C1 segment of cervical spinal cord (tissue), 14 donors: ENCODE data around the gene ZFY.
"Not testable (repeated sequence)": the region's sequence is repeated elsewhere in the genome, so short reads cannot be mapped to it uniquely, and the experiment has no call there.

Source experiments
- DNase-seq, 14 donors: peaks; one replicate each; lab custom pipeline; 2025; lab: John Stamatoyannopoulos, UW

The ZFY gene

DNA sequence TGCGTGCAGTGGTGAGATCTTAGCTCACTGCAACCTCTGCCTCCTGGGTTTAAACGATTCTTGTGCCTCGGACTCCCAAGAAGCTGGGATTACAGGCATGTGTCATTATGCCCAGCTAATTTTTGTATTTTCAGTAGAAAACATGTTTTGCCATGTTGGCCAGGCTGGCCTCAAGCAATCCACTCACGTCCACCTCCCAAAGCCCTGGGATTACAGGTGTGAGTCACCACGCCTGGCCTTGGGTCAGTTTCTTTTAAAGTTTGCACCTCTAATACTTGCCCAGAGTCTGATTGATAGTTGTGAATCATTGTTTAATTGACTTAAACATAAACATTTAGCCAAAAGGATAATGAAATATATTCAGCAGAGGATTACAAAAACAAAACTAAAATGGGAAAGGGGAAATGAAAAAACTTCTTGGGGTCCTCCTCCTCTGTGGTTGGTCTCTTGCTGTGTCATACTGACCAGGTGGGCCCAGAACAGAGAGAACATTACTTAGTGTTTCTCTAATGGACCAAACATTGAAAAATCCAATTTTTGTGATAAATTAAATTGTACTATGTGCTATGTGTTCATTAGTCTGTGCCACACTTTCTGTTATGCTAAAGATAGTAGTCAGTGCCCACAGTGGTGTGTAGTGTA is 38.0 kb downstream of the ZFY start:
- no peak for DNase-seq

- no peak for DNase-seq
Observed at GRCh38 chrY:2979283-2979682, 44.1 kb downstream of the ZFY start.

- no peak for DNase-seq
Observed at GRCh38 chrY:2984491-2984890, 49.3 kb downstream of the ZFY start.

DNA sequence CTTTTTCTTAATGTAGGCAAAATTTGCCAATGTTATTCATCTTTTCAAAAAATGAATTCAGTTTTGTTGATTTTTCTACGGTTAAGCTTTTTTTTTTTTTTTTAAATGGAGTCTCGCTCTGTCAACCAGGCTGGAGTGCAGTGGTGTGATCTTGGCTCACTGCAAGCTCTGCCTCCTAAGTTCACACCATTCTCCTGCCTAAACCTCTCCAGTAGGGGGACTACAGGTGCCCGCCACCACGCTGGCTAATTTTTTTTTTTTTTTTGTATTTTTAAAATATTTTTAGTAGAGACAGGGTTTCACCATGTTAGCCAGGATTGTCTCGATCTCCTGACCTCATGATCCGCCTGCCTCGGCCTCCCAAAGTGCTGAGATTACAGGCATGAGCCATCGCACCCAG is 52.0 kb downstream of the ZFY start:
- not testable (repeated sequence) for DNase-seq

- not testable (repeated sequence) for DNase-seq
Observed at GRCh38 chrY:2997369-2997768, 62.2 kb downstream of the ZFY start.

GRCh38 chrY:3002190-3002589 is 67.0 kb downstream of the ZFY start:
- DNase-seq = no peak

GRCh38 chrY:3002680-3003515 is 67.7 kb downstream of the ZFY start:
- peak in 2 of 14 donors; percentile 0 to 4 for DNase-seq

DNA sequence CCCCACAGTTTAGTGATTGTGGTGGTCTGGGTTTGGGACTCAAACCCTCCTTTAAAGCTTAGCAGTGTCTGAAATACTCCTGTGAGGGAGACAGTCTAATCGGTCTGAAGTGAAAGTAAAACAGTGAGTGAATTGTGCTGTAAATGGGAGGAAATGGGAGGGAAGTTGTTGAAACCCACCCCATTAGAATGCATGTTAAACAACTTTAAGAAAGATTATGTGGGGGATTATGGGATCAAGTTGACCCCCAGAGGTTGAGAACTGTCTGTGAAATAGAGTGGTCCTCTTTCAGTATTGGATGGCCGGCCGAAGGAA is 68.3 kb downstream of the ZFY start:
- no peak for DNase-seq

- no peak for DNase-seq
Observed at GRCh38 chrY:3003846-3004245, 68.7 kb downstream of the ZFY start.

DNA sequence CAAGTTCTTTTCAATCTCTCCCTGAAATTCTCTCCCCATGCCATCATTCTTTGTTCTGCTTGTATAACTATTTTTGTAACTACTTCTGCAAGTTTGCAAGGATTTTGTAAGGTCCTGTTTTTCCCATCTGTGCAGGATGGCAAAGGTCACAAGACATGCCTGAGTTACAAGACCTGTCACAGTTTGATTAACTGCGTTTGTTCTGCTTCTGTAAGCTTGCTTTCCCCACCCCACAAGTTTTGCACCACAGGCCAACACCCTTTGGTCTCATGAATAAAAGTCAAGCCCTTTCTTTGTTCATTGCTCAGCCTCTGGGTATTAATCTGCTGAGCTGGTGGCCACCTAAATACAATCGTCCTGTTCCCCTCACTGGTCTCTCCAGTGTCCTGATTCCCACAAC is 70.8 kb downstream of the ZFY start:
- DNase-seq = not testable (repeated sequence)

- DNase-seq = no peak
Observed at GRCh38 chrY:3007967-3008366, 72.8 kb downstream of the ZFY start.

- DNase-seq = no peak
Observed at GRCh38 chrY:3012226-3012625, 77.0 kb downstream of the ZFY start.

GRCh38 chrY:3016594-3016993 is 81.4 kb downstream of the ZFY start:
- no peak for DNase-seq

- no peak for DNase-seq
Observed at GRCh38 chrY:3018546-3018945, 83.4 kb downstream of the ZFY start.

DNA sequence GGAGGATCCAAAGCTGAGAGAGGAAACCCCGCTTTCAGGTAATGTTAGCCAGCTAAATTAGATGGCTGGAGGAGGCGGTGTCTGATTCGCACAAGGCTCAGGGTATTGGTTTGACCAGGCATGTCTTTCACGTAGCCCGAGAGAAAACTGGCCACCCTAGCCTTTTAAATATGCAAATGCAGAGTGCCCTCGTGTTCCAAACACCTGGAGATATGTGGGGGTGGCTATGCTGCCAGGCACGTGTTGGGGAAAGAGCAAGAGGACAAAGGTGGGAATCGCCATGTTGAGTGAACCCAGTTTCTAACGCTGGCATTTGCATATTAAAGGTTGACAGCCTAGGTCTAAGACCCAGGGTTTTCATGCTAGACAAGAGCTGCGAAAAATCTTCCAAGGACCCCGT is 84.4 kb downstream of the ZFY start:
- DNase-seq = no peak

DNA sequence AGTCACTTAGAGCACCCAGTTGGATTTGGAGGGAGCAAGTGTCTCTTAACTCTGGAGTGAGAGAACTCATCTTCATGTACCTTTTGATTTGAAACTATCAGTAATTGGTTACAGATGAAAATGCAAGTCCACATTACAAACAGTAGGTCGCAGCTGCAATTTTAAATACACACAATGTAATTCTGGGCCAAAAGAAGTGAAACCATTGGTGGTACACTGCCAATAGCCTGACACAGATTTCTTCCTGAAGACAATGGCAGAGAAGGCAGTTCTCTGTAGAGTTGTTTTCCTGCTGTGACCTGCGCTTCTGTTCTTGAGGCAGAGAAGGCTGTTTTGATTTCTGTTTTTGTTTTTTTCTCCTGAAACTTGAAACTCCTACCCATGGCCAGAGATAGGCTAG is 86.0 kb downstream of the ZFY start:
- no peak for DNase-seq

DNA sequence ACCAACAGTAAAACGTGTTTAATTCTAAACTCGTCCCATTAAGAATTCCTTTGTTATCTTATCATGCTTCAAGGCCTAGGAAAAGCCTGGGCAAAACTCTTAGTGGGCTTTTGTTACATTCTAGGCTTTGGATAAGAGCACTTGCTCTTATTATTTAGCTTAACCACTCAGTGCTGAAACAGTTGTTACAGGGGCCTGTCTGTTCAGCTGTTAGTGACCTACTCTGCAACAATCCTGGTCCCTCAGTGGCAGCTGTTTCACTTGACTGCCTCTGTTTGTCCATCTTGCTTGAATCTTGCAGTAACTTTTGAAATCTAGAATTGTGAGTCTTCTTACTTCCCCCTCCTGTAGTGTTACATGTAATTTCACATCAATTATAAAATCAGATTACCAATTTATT is 88.4 kb downstream of the ZFY start:
- no peak for DNase-seq

GRCh38 chrY:3025357-3025756 is 90.2 kb downstream of the ZFY start:
- DNase-seq = no peak
